GM18520 (cell line): ENCODE data around the gene MKKS.

Experiments
- ATAC-seq: cut with Tn5 transposase; IDR thresholded peaks from one replicate; pipeline ENCODE4 v1.9.1; 2021; ENCODE audit not compliant: unreplicated experiment

Gene MKKS

DNA sequence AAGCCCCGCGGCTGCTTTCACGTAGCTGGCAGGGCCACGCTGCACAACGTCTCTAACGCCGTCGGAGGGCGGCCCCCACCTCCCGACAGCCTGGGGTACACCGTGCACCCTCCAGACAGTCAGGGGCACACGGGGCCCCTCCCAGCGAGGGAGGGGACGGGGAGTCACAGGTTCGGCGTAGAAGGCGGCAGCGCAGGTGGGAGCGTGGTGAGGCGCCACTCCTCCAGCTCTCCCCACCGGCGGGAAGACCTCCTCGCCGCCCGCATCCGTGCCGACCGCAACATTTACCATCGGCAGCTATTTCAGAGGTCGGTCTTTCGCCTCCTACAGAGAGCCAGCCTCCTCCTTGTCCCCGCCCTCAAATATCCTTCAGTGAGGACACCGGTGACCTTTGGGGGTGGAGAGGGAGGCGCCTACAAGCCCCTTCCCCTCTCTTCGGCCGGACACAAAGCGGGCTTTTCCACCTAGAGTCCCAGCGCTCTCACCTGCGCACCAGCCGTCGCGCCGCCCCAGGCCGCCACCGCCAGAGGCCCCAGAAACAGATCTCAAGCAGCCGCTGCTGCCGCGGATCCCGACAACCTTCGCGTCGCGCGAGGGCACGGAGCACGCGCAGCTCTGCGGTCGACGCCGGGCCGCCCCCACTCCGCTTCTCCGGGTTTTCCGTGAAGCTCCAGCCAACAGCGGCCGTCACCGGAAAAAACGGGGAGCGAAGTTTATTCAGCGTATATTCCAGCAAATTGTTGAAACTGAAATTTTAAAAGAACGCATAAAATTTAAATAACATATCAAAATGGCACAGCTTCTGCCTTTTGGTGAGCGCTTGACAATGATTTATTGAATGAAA, at the start of gene MKKS:
MKKS (minus strand) TSS at position 600 of the 844 bp plus-strand sequence. CDS start 20,708 bp downstream, outside the sequence.
- ATAC-seq: peak; percentile 40

GRCh38 chr20:10483691-10484090, 49.7 kb upstream of the MKKS start:
- ATAC-seq: no peak

- ATAC-seq: no peak
Measured at GRCh38 chr20:10481676-10482075, 47.7 kb upstream of the MKKS start.

- no peak for ATAC-seq
Measured at GRCh38 chr20:10478930-10479329, 44.9 kb upstream of the MKKS start.

DNA sequence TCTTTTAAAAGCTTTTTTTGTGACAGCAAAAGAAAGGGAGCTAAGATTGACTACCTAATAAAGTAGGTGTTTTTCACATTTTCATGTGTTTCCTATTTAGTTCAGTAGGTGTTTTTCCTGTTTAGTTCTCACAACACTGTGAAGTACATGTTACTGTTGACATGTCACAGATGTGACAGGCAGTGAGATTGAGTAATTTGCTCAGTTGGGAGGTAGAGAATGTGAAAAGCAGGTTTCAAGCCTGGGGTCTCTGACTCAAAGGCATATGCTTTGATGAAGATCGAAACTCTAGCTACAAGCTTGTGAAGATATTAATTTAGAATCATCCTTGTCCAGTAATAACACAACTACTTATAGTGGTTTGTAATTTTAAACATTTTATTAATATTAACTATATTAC, 44.2 kb upstream of the MKKS start:
- ATAC-seq: peak; percentile 86

GRCh38 chr20:10476319-10476724, 42.3 kb upstream of the MKKS start:
- peak; percentile 36 for ATAC-seq

GRCh38 chr20:10475225-10475624, 41.2 kb upstream of the MKKS start:
- no peak for ATAC-seq

DNA sequence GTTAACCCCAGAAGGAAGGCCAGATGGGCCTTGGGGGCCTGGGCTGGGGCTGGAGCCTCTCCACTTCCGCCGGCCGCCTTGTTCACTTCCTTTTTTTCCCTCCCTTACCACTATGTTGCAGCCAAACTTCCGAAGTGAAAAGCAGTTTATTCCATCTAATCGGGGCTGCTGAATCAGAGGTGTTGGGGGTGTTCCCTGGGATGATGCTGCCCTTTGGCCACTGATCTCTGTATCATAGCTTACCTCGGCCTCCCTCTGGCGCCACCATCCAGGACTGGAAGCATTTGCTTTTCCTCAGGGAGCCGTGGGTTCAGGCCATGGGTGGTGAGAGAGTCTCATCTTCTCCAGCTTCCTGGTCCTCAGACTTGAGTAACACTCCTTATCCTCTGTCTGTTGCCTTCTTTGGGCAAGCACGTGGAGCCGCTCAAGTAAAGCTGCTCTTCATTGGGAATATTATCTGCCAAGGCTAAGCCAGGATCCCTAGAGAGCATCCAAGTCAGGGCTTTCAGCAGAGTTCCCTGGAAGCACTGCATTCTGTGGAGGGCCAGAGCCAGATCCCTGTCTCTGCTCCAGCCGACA, 40.7 kb upstream of the MKKS start:
- no peak for ATAC-seq

- no peak for ATAC-seq
Measured at GRCh38 chr20:10472871-10473270, 38.8 kb upstream of the MKKS start.

DNA sequence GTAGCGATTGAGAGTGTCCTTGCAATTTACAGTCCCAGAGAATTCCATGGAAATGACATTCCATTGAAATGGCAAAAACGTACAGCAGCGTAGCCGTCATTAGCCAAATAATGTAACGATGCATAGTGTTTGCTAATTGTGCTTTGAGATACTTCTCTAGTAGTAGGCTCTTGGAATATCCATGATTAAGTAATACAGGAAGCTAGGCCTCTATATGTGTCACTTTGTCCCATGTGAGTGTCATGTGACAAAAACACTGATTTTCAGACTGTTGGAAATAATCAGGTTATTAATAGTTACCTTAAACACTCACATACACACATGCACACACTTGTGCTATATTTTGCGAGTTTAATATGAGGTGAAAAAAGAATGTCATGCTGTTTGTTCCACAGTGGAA, 36.3 kb upstream of the MKKS start:
- no peak for ATAC-seq

DNA sequence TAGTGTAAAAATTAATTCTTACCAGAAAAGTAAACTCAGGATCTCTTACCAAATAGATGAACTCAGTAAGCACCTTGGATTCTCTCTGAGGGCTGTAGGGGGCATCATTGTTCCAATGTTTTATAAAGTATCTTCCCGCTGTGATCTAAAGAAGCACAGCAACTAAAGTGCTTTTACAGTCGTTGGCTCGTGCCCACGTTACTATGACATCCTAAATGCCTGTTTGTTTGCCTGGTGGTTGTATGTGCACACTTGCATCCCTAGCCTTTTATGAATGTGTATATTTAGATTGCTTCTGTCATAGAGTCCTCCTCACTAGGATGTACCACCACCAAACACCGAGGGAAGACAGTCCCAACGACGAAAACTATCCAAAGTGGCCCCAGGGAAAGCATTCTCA, 35.6 kb upstream of the MKKS start:
- no peak for ATAC-seq

GRCh38 chr20:10469056-10469455, 35.0 kb upstream of the MKKS start:
- no peak for ATAC-seq

DNA sequence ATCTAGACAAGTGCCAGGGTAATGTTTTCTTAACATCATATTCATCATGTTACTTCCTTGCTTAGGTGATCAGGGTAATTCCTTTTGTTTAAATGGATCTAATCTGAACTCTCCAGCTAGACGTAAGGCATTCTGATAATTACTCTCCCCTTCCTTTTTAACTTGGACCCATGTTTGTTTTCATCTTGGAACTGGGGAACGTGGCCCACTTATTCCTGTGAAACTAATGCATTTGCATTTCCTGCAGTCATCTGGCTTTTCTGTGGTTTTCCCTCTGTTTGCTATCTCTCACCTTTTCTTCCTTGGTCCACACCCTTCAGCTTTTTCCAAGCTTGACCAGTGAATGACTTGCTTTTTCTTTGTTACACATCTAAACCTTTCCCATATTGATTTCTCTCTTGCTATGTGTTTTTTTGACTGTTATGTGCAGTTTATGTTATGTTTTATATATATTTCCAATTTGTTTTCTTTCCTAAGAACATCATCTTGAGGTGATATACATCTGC, 34.4 kb upstream of the MKKS start:
- ATAC-seq: no peak

DNA sequence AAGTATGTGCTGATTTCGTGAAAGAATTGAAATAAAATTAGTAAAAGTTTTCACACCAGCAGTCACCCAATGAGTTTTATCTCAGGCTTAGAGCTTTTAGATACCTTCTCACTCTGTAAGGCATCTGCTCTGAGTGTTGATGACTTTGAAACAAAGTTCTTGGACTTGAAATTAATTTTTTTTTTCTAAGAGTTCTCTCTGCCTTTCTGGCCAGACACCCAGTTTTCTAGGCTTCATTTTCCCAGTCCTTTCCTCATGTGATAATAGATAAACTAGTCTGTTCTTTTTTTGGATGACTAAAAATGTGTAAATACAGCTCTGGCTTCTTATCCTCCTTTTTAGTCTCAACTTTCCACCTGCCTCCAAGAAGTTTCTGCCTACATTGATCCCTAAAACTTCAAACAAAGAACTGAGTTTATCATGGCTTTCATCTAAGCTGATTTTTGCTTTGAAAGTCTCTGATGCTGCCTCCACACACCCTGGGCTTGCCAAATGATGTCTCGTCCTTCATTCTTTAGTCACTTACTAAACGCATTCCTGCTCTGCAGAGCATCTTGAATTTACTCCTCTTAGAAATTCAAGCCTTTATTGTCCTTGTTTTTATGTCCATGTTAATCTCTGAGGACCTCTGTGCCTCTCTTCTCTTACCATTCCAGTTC, 33.8 kb upstream of the MKKS start:
- no peak for ATAC-seq

GRCh38 chr20:10466855-10467254, 32.8 kb upstream of the MKKS start:
- ATAC-seq: no peak

DNA sequence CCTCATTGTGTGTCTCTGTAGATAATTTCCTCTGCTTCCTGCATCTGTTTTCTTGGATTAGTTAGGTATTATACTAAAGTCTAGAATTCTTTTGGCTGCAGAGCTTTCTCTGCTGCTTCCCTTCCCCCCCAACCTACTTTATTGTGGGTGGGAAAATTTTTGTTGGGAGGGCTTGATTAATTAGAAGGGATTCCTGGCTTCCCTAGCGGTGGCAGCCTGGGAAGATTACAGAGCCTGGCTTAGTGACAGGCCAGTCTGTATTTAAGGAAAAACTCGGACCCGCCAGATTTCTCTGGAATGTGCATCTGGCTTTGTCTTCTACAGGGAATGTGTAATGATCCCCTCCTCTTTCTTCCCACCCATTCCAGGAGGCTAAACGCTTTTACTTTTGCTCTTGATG, 32.3 kb upstream of the MKKS start:
- ATAC-seq: no peak

DNA sequence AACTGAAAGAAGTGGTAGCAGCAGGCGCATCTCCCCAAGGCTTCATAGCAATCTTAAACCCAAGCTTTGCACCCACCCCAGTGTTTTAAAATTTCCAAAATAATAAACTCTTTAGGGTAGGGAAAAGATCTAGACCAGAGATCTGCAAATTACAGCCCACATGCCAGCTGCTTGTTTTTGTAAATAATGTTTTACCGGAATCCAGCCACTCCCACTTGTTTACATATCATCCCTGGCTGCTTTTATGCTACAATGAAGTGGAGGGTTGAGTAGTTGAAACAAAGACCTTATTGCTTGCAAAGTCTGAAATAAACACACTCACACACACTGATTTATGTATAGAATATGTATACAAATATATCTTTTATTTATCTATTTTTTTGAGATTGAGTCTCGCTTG, 31.1 kb upstream of the MKKS start:
- no peak for ATAC-seq

GRCh38 chr20:10463622-10464021, 29.6 kb upstream of the MKKS start:
- no peak for ATAC-seq

DNA sequence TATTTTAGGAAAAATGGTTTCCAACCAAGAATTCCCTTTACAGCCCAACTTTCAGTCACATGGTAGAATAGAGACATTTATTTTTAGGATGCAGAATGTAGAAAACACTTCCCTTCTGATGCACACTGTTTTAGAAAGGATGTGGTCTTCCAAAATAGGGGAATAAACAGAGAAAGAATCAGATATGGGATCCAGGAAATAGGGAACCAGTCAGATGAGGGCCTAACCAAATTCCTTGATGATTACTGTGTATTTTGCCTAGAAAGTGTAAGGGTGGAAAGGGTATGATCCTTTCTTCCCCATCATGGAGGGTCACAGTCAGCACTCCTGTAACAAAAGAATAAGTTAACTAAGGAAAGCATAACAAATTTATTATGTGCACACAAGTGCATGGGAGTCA, 28.5 kb upstream of the MKKS start:
- no peak for ATAC-seq

DNA sequence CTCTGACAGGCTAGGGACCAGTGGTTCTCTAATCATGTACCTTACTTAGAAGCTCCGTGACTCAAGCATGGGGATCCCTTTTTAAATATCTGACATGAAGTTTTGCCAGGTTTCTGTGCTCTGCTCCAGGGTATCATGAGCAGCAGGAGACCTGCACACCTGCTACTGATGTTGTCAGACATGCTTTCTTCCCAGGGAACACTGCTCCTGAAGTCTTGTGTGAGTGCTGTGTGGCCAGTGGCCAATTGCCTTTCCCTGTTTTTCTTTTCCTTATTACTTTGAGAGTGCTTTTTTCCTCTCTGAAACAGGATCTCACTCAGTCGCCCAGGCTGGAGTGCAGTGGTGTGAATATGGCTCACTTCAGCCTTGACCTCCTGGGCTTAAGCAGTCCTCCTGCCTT, 27.5 kb upstream of the MKKS start:
- ATAC-seq: no peak

- no peak for ATAC-seq
Measured at GRCh38 chr20:10454151-10454750, 20.2 kb upstream of the MKKS start.

GRCh38 chr20:10453241-10453640, 19.2 kb upstream of the MKKS start:
- peak; percentile 68 for ATAC-seq
